Prostate gland (tissue), 2 donors: ENCODE measurements around the gene CAV1. TPM values are rescaled to one million over a fixed set of nuclear protein-coding genes. Genes with fewer than 3 reads are reported as not detected.

Source experiments
- DNase-seq: peaks from one replicate; pipeline ENCODE4 v3.0.0-alpha.2; 2019; ENCODE audit warnings: low spot score
- H3K27ac ChIP-seq, 2 donors: fragments of 200-600 bp; sonication (generic); 2 replicates each; pipeline ENCODE4 v1.5.1; 2017 to 2019
- H3K27me3 ChIP-seq: fragments of 200-600 bp; sonication (generic); replicated peaks from 2 replicates; pipeline ENCODE4 v1.5.1; 2019; ENCODE audit not compliant: insufficient read depth
- H3K36me3 ChIP-seq, 2 donors: fragments of 200-600 bp; sonication (generic); 1 replicate in 1 of 2; 2 replicates in 1 of 2; pipeline versions ENCODE4 v1.5.1 to v1.8.1; 2017 to 2019
- H3K4me1 ChIP-seq: fragments of 200-600 bp; sonication (generic); replicated peaks from 2 replicates; pipeline ENCODE4 v1.5.1; 2019
- H3K4me3 ChIP-seq, 2 donors: fragments of 200-600 bp; sonication (generic); 2 replicates each; pipeline ENCODE4 v1.5.1; 2017 to 2019
- H3K9me3 ChIP-seq: fragments of 200-600 bp; sonication (generic); 2 replicates; pipeline ENCODE4 v1.5.1; 2017
- CTCF ChIP-seq, 4 experiments: fragments of 200-600 bp in 2 of 4; fragments of 450-650 bp in 2 of 4; sonication (generic) in 2 of 4; IDR thresholded peaks; 1 replicate in 3 of 4; 2 replicates in 1 of 4; pipeline ENCODE4 v1.5.1; 2016 to 2019; ENCODE audit warnings: antibody characterized with exemption in 4 of 4, mild to moderate bottlenecking in 2 of 4, moderate library complexity in 2 of 4
- POLR2A ChIP-seq: fragments of 450-650 bp; IDR thresholded peaks from one replicate; pipeline ENCODE4 v1.6.1; 2016; ENCODE audit warnings: antibody characterized with exemption, mild to moderate bottlenecking
- POLR2AphosphoS5 ChIP-seq: sonication (generic); formaldehyde crosslinking; IDR thresholded peaks from one replicate; pipeline ENCODE4 v1.6.1; 2017; ENCODE audit warnings: antibody characterized with exemption
- WGBS: methylation state at CpG from one replicate; pipeline ENCODE4 v1.1.5; 2018; 5-methylcytosine and 5-hydroxymethylcytosine counted together
- intact Hi-C: fragments of 100-400 bp; cut with DNase I; formaldehyde crosslinking; loops from one replicate; pipeline ENCODE4 v1.14.2; 2022
- total RNA-seq, 2 donors: library from RNA; depleted of rRNA; stranded (reverse); fragments of >200 nt; gene quantifications; one replicate each; pipeline ENCODE4 v1.1.0, GENCODE V29; 2016

The CAV1 gene
- total RNA-seq, 2 donors from 2014 or later = 54.0 to 114 TPM

- intact Hi-C loops = no loop called here
- H3K4me1 ChIP-seq = no peaks in the 10 kb centered on the region
- H3K27ac ChIP-seq = no peak overlapping the region
- no peaks in the 10 kb centered on the region for H3K9me3 ChIP-seq
- H3K27me3 ChIP-seq = no peaks in the 10 kb centered on the region
- TF ChIP-seq POLR2AphosphoS5 (no peak), POLR2A (no peak), CTCF (IDR thresholded peaks at IDR 0.05) (no peak)
- H3K36me3 ChIP-seq = no peaks in the 10 kb centered on the region
- no peak overlapping the region for H3K4me3 ChIP-seq
- DNase-seq = no peak
- 58% methylated on average over 6 of the region's 6 CpGs for WGBS
Measured at GRCh38 chr7:116577320-116577871, 52.6 kb downstream of the CAV1 start.

GRCh38 chr7:116578526-116578925, 53.7 kb downstream of the CAV1 start:
- Histone ChIP-seq H3K4me1 (no peaks in the 10 kb centered on the region), H3K27me3 (no peaks in the 10 kb centered on the region), H3K27ac (no peak overlapping the region), H3K36me3 (no peaks in the 10 kb centered on the region), H3K4me3 (no peak overlapping the region), H3K9me3 (no peaks in the 10 kb centered on the region)
- no peak for DNase-seq
- 96% methylated on average over 3 of the region's 3 CpGs for WGBS
- intact Hi-C loops = no loop called here
- TF ChIP-seq CTCF (IDR thresholded peaks at IDR 0.05) (no peak), POLR2AphosphoS5 (no peak), POLR2A (no peak)

GRCh38 chr7:116579322-116579721, 54.5 kb downstream of the CAV1 start:
- H3K4me1 ChIP-seq = no peaks in the 10 kb centered on the region
- H3K4me3 ChIP-seq = no peak overlapping the region
- no peak for TF ChIP-seq POLR2AphosphoS5
- TF ChIP-seq POLR2A = no peak
- TF ChIP-seq CTCF (IDR thresholded peaks at IDR 0.05) = no peak
- 100% methylated on average over 1 of the region's 1 CpG for WGBS
- intact Hi-C loops = no loop called here
- no peak for DNase-seq
- no peaks in the 10 kb centered on the region for H3K27me3 ChIP-seq
- H3K9me3 ChIP-seq = no peaks in the 10 kb centered on the region
- H3K36me3 ChIP-seq = no peaks in the 10 kb centered on the region
- no peak overlapping the region for H3K27ac ChIP-seq

- Histone ChIP-seq H3K27ac (no peak overlapping the region), H3K9me3 (no peaks in the 10 kb centered on the region), H3K4me3 (no peak overlapping the region), H3K36me3 (no peaks in the 10 kb centered on the region), H3K27me3 (no peaks in the 10 kb centered on the region), H3K4me1 (no peaks in the 10 kb centered on the region)
- TF ChIP-seq POLR2A (no peak), CTCF (IDR thresholded peaks at IDR 0.05) (no peak), POLR2AphosphoS5 (no peak)
- 92% methylated on average over 2 of the region's 2 CpGs for WGBS
- intact Hi-C loops = loop anchor here (10.0 kb wide), 1 partner anchor 145 kb away; no protein-coding TSS in a partner anchor
- DNase-seq = no peak
Measured at GRCh38 chr7:116579835-116580234, 55.0 kb downstream of the CAV1 start.

- H3K27me3 ChIP-seq = no peaks in the 10 kb centered on the region
- WGBS = 89% methylated on average over 4 of the region's 4 CpGs
- no peak overlapping the region for H3K27ac ChIP-seq
- no peaks in the 10 kb centered on the region for H3K4me1 ChIP-seq
- H3K9me3 ChIP-seq = no peaks in the 10 kb centered on the region
- intact Hi-C loops = loop anchor here (10.0 kb wide), 1 partner anchor 147 kb away; no protein-coding TSS in a partner anchor
- no peak for TF ChIP-seq POLR2A
- no peak for TF ChIP-seq POLR2AphosphoS5
- TF ChIP-seq CTCF (IDR thresholded peaks at IDR 0.05) = no peak
- H3K4me3 ChIP-seq = no peak overlapping the region
- no peaks in the 10 kb centered on the region for H3K36me3 ChIP-seq
- no peak for DNase-seq
Measured at GRCh38 chr7:116582164-116582732, 57.4 kb downstream of the CAV1 start.
